ENCODE data around the gene ATF6.

Gene ATF6

GRCh38 chr1:161978011-161978790, 212.1 kb downstream of the ATF6 start:
- peak; percentile 62 for DNase-seq

GRCh38 chr1:161981126-161981525, 215.0 kb downstream of the ATF6 start:
- DNase-seq = no peak

GRCh38 chr1:161981735-161982506, 215.8 kb downstream of the ATF6 start:
- no peak for DNase-seq

GRCh38 chr1:161982507-161982895, 216.4 kb downstream of the ATF6 start:
- no peak for DNase-seq

- no peak for DNase-seq
Measured at GRCh38 chr1:161982917-161983316, 216.8 kb downstream of the ATF6 start.

GRCh38 chr1:161983725-161984124, 217.6 kb downstream of the ATF6 start:
- DNase-seq = no peak

GRCh38 chr1:161985301-161985822, 219.2 kb downstream of the ATF6 start:
- no peak for DNase-seq

GRCh38 chr1:161986328-161986727, 220.2 kb downstream of the ATF6 start:
- no peak for DNase-seq

GRCh38 chr1:161987303-161987702, 221.2 kb downstream of the ATF6 start:
- no peak for DNase-seq

GRCh38 chr1:161987872-161988271, 221.8 kb downstream of the ATF6 start:
- DNase-seq = no peak

- no peak for DNase-seq
Measured at GRCh38 chr1:161988413-161988812, 222.3 kb downstream of the ATF6 start.

GRCh38 chr1:161989108-161989507, 223.0 kb downstream of the ATF6 start:
- DNase-seq = no peak

- DNase-seq = no peak
Measured at GRCh38 chr1:161989786-161990185, 223.7 kb downstream of the ATF6 start.

GRCh38 chr1:161993576-161993975, 227.5 kb downstream of the ATF6 start:
- DNase-seq = no peak

- no peak for DNase-seq
Measured at GRCh38 chr1:161994175-161994668, 228.1 kb downstream of the ATF6 start.

GRCh38 chr1:161997152-161997551, 231.0 kb downstream of the ATF6 start:
- no peak for DNase-seq

GRCh38 chr1:161998811-161999210, 232.7 kb downstream of the ATF6 start:
- DNase-seq = no peak

GRCh38 chr1:161999301-162000052, 233.4 kb downstream of the ATF6 start:
- DNase-seq = no peak

- no peak for DNase-seq
Measured at GRCh38 chr1:162000053-162000420, 233.9 kb downstream of the ATF6 start.

- no peak for DNase-seq
Measured at GRCh38 chr1:162003061-162003829, 237.1 kb downstream of the ATF6 start.

- DNase-seq = peak; percentile 73
Measured at GRCh38 chr1:162003830-162004215, 237.7 kb downstream of the ATF6 start.

- DNase-seq = no peak
Measured at GRCh38 chr1:162004441-162004950, 238.4 kb downstream of the ATF6 start.
